GM12878 (cell line): ENCODE measurements around the gene NSA2. TPM values are rescaled to one million over a fixed set of nuclear protein-coding genes. Genes with fewer than 3 reads are reported as not detected.

ENCODE experiments used
- ATAC-seq: fragments of 200-7000 bp; cut with Tn5 transposase; 3 replicates; pipeline ENCODE4 v1.9.1; 2020; ENCODE audit warnings: mild to moderate bottlenecking, moderate library complexity
- BruUV-seq: library from RNA; stranded (reverse); fragments of 400-500 nt; replicated peaks from 2 replicates; lab custom pipeline; 2021; lab: Mats Ljungman, UMichigan
- CTCF ChIA-PET: fragments of 300-600 bp; sonication (Branson Sonifier 250); formaldehyde crosslinking; extraction: SDS; loops from one replicate; lab custom pipeline; 2021; ENCODE audit warnings: inconsistent platforms; lab: Yijun Ruan, JAX
- POLR2A ChIA-PET: fragments of 350-600 bp; formaldehyde crosslinking; extraction: SDS; loops from one replicate; lab custom pipeline; 2021; ENCODE audit warnings: inconsistent platforms; lab: Charles Lee
- RAD21 ChIA-PET: fragments of 300-600 bp; sonication (Branson Sonifier 250); formaldehyde crosslinking; loops from one replicate; lab custom pipeline; 2023; ENCODE audit warnings: antibody characterized with exemption; ENCODE audit not compliant: unreplicated experiment; lab: Charles Lee
- SMC1A ChIA-PET: fragments of 300-600 bp; sonication (Branson Sonifier 250); formaldehyde crosslinking; loops from one replicate; lab custom pipeline; 2023; ENCODE audit not compliant: unreplicated experiment, uncharacterized antibody; lab: Charles Lee
- DNase-seq: peaks from one replicate; pipeline ENCODE4 v3.0.0-alpha.2; 2011; ENCODE audit warnings: low read depth, low spot score
- FAIRE-seq: peaks from 3 replicates; lab custom pipeline; 2011; peaks lifted over from hg19 to GRCh38; lab: Jason Lieb, UNC
- H2AFZ ChIP-seq: 2 replicates; pipeline ENCODE4 v1.6.0; 2011; ENCODE audit warnings: low read depth, low read length, control low read depth; ENCODE audit not compliant: control insufficient read depth
- H3K27ac ChIP-seq: 2 replicates; pipeline ENCODE4 v1.5.1; 2011; ENCODE audit warnings: control low read depth; ENCODE audit not compliant: control insufficient read depth, insufficient read depth
- H3K27me3 ChIP-seq, 2 experiments: replicated peaks in 1 of 2; 2 replicates each; pipeline versions ENCODE4 v1.6.0 to v1.6.1; 2011; ENCODE audit warnings: low read length in 1 of 2; ENCODE audit not compliant: control insufficient read depth in 2 of 2, insufficient read depth in 2 of 2
- H3K36me3 ChIP-seq, 2 experiments: 2 replicates each; pipeline ENCODE4 v1.5.1; 2011; ENCODE audit warnings: low read length in 1 of 2; ENCODE audit not compliant: control insufficient read depth in 2 of 2, insufficient read depth in 2 of 2
- H3K4me1 ChIP-seq: 2 replicates; pipeline ENCODE4 v1.6.1; 2011; ENCODE audit warnings: mild to moderate bottlenecking, low read length, moderate library complexity, mixed read lengths; ENCODE audit not compliant: control insufficient read depth, insufficient read depth
- H3K4me2 ChIP-seq: 2 replicates; pipeline ENCODE4 v1.6.0; 2011; ENCODE audit warnings: control low read depth; ENCODE audit not compliant: control insufficient read depth, insufficient read depth
- H3K4me3 ChIP-seq: fragments of 200-600 bp; sonication (generic); 2 replicates; pipeline ENCODE4 v1.5.1; 2016
- H3K79me2 ChIP-seq: 2 replicates; pipeline ENCODE4 v1.6.0; 2011; ENCODE audit warnings: low read length; ENCODE audit not compliant: control insufficient read depth, insufficient read depth
- H3K9ac ChIP-seq: 2 replicates; pipeline ENCODE4 v1.8.0; 2011; ENCODE audit warnings: low read length, control low read depth, mixed read lengths; ENCODE audit not compliant: control insufficient read depth, insufficient read depth
- H3K9me3 ChIP-seq: replicated peaks from 3 replicates; pipeline ENCODE4 v1.5.1; 2011; ENCODE audit warnings: mild to moderate bottlenecking, low read length; ENCODE audit not compliant: control insufficient read depth, insufficient read depth
- H4K20me1 ChIP-seq: 2 replicates; pipeline ENCODE4 v1.6.0; 2011; ENCODE audit not compliant: control insufficient read depth, insufficient read depth
- CBX5 ChIP-seq: sonication (generic); IDR thresholded peaks from 2 replicates; pipeline ENCODE4 v1.6.1; 2016; ENCODE audit warnings: low read depth, moderate library complexity, mild to moderate bottlenecking, inconsistent platforms
- EED ChIP-seq: sonication (generic); IDR thresholded peaks from 2 replicates; pipeline ENCODE4 v1.6.1; 2016; ENCODE audit warnings: antibody characterized with exemption, low read depth
- ETV6 ChIP-seq, 2 experiments: fragments of 450-650 bp in 1 of 2; IDR thresholded peaks in 1 of 2; conservative IDR thresholded peaks in 1 of 2; 2 replicates each; pipeline ENCODE4 v1.6.1; 2014; ENCODE audit warnings: antibody characterized with exemption in 1 of 2, borderline replicate concordance in 1 of 2, low read depth in 1 of 2, mild to moderate bottlenecking in 1 of 2, moderate library complexity in 1 of 2
- HDAC6 ChIP-seq: fragments of 200-600 bp; sonication (generic); IDR thresholded peaks from one replicate; pipeline ENCODE4 v1.8.0; 2017; ENCODE audit warnings: antibody characterized with exemption; ENCODE audit not compliant: unreplicated experiment
- KAT2A ChIP-seq: conservative IDR thresholded peaks from 2 replicates; pipeline ENCODE4 v1.6.1; 2011; ENCODE audit warnings: low read depth, low read length; ENCODE audit not compliant: control insufficient read depth
- SPI1 ChIP-seq: IDR thresholded peaks from 2 replicates; pipeline ENCODE4 v1.6.1; 2011; ENCODE audit warnings: low read depth, mild to moderate bottlenecking, low read length, moderate library complexity, borderline replicate concordance; ENCODE audit not compliant: insufficient read depth
- ZBED1 ChIP-seq: IDR thresholded peaks from 2 replicates; pipeline ENCODE4 v1.6.1; 2016; ENCODE audit warnings: borderline replicate concordance
- WGBS: methylation state at CpG from one replicate; pipeline ENCODE4 v1.1.6; 2016; ENCODE audit warnings: low lambda C conversion rate; ENCODE audit not compliant: insufficient replicate concordance, insufficient coverage; ENCODE audit errors: missing lambda C conversion rate; 5-methylcytosine and 5-hydroxymethylcytosine counted together
- in situ Hi-C: fragments of 300-500 bp; cut with MboI; formaldehyde crosslinking; loops from 9 replicates; pipeline ENCODE4 v1.14.3; 2018; ENCODE audit warnings: mixed read lengths
- intact Hi-C: fragments of 100-400 bp; cut with micrococcal nuclease; formaldehyde crosslinking; loops from one replicate; pipeline ENCODE4 v1.14.2; 2022; ENCODE audit not compliant: unreplicated experiment
- polyA plus RNA-seq, 11 experiments: library from polyadenylated mRNA; depleted of rRNA in 4 of 11; unstranded in 6 of 11; stranded (reverse) in 5 of 11; fragments of >200 nt; fragmentation: Nextera tagmentation in 4 of 11; fragmentation: Illumina TruSeq in 1 of 11; extraction: Ambion mirVana in 4 of 11; extraction: Trizol in 1 of 11; gene quantifications; 1 replicate in 1 of 11; 2 replicates in 10 of 11; pipeline versions ENCODE4 v1.2.1 to v1.2.3, GENCODE V29; 2011 to 2016; ENCODE audit warnings: inconsistent platforms in 2 of 11, missing spikeins in 2 of 11, low read depth in 1 of 11
- total RNA-seq, 4 experiments: library from RNA; depleted of rRNA in 3 of 4; stranded (reverse); fragments of >200 nt in 3 of 4; fragmentation: Illumina TruSeq in 1 of 4; extraction: Trizol in 1 of 4; gene quantifications; 2 replicates each; pipeline versions ENCODE4 v1.2.1 to v1.2.3, GENCODE V29; 2013 to 2021
- TF ChIP-seq, protein P1 (sequence below): fragments of 450-650 bp; IDR thresholded peaks from 2 replicates; pipeline ENCODE4 v1.6.1; 2017; ENCODE audit warnings: borderline replicate concordance
- TF ChIP-seq, protein P2 (sequence below): IDR thresholded peaks from 2 replicates; pipeline ENCODE4 v1.6.1; 2011; ENCODE audit warnings: low read depth, low read length, improper control_type of control experiment, borderline replicate concordance
- TF ChIP-seq, protein P3 (sequence below): IDR thresholded peaks from 2 replicates; pipeline ENCODE4 v1.6.1; 2012; ENCODE audit warnings: improper control_type of control experiment, low read depth, low read length; ENCODE audit not compliant: insufficient replicate concordance

The NSA2 gene
- total and polyA plus RNA-seq, 10 of the 15 experiments (the other 5 are each of a cell fraction or from before 2014, with no cell fraction given) = 77.8 to 317 (median 143) TPM

DNA sequence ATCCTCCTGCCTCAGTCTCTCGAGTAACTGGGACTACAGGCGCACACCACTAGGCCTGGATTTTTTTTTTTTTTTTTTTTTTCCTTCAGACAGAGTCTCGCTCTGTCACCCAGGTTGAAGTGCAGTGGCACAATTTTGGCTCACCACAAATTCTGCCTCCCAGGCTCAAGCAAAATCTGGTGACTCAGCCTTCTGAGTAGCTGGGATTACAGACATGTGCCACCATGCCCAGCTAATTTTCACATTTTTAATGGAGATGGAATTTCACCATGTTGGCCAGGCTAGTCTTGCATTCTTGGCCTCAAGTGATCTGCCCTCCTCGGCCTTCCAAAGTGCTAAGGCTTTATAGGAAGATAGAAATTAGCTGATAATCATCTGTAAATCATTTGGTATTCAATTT lies 43.9 kb downstream of the NSA2 start:
- no peaks in the 10 kb centered on the region for H3K9me3 ChIP-seq
- H3K27ac ChIP-seq = no peak overlapping the region
- SMC1A ChIA-PET = no interaction called here
- POLR2A ChIA-PET = interaction anchor here (0.7 kb wide), 1 partner anchor 700 kb away, joined by 4 read pairs; the partner anchor contains the start of gene CERT1
- no peak overlapping the region for H3K4me2 ChIP-seq
- ATAC-seq (no peak), FAIRE-seq (no peak), DNase-seq (no peak)
- TF ChIP-seq, protein P1, sequence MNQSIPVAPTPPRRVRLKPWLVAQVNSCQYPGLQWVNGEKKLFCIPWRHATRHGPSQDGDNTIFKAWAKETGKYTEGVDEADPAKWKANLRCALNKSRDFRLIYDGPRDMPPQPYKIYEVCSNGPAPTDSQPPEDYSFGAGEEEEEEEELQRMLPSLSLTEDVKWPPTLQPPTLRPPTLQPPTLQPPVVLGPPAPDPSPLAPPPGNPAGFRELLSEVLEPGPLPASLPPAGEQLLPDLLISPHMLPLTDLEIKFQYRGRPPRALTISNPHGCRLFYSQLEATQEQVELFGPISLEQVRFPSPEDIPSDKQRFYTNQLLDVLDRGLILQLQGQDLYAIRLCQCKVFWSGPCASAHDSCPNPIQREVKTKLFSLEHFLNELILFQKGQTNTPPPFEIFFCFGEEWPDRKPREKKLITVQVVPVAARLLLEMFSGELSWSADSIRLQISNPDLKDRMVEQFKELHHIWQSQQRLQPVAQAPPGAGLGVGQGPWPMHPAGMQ = no peak
- TF ChIP-seq ETV6 (conservative IDR thresholded peaks at IDR 0.05 in 1 of 2, IDR thresholded peaks at IDR 0.05 in 1 of 2; ENCODE audit: borderline replicate concordance in 1 of 2, low read depth in 1 of 2) (no peak), KAT2A (no peak), HDAC6 (no peak), CBX5 (no peak), SPI1 (no peak), EED (no peak), ZBED1 (no peak)
- TF ChIP-seq, protein P2, sequence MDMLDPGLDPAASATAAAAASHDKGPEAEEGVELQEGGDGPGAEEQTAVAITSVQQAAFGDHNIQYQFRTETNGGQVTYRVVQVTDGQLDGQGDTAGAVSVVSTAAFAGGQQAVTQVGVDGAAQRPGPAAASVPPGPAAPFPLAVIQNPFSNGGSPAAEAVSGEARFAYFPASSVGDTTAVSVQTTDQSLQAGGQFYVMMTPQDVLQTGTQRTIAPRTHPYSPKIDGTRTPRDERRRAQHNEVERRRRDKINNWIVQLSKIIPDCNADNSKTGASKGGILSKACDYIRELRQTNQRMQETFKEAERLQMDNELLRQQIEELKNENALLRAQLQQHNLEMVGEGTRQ = no peak
- TF ChIP-seq, protein P3, sequence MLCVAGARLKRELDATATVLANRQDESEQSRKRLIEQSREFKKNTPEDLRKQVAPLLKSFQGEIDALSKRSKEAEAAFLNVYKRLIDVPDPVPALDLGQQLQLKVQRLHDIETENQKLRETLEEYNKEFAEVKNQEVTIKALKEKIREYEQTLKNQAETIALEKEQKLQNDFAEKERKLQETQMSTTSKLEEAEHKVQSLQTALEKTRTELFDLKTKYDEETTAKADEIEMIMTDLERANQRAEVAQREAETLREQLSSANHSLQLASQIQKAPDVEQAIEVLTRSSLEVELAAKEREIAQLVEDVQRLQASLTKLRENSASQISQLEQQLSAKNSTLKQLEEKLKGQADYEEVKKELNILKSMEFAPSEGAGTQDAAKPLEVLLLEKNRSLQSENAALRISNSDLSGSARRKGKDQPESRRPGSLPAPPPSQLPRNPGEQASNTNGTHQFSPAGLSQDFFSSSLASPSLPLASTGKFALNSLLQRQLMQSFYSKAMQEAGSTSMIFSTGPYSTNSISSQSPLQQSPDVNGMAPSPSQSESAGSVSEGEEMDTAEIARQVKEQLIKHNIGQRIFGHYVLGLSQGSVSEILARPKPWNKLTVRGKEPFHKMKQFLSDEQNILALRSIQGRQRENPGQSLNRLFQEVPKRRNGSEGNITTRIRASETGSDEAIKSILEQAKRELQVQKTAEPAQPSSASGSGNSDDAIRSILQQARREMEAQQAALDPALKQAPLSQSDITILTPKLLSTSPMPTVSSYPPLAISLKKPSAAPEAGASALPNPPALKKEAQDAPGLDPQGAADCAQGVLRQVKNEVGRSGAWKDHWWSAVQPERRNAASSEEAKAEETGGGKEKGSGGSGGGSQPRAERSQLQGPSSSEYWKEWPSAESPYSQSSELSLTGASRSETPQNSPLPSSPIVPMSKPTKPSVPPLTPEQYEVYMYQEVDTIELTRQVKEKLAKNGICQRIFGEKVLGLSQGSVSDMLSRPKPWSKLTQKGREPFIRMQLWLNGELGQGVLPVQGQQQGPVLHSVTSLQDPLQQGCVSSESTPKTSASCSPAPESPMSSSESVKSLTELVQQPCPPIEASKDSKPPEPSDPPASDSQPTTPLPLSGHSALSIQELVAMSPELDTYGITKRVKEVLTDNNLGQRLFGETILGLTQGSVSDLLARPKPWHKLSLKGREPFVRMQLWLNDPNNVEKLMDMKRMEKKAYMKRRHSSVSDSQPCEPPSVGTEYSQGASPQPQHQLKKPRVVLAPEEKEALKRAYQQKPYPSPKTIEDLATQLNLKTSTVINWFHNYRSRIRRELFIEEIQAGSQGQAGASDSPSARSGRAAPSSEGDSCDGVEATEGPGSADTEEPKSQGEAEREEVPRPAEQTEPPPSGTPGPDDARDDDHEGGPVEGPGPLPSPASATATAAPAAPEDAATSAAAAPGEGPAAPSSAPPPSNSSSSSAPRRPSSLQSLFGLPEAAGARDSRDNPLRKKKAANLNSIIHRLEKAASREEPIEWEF = no peak
- intact Hi-C loops (no loop called here), in situ Hi-C loops (no loop called here)
- H3K4me3 ChIP-seq = no peak overlapping the region
- WGBS = 35% methylated on average over 3 of the region's 4 CpGs
- no peak overlapping the region for H3K9ac ChIP-seq
- CTCF ChIA-PET = no interaction called here
- H2AFZ ChIP-seq = no peak overlapping the region
- H4K20me1 ChIP-seq = no peaks in the 10 kb centered on the region
- RAD21 ChIA-PET = no interaction called here
- H3K79me2 ChIP-seq = no peaks in the 10 kb centered on the region
- no peaks in the 10 kb centered on the region for H3K27me3 ChIP-seq
- no peaks in the 10 kb centered on the region for H3K4me1 ChIP-seq
- H3K36me3 ChIP-seq = no peaks in the 10 kb centered on the region
- BruUV-seq = no TSS peak
